ENCODE data around the gene RNLS.

RNLS gene

GRCh38 chr10:88582806-88583583, at the start of gene RNLS:
TSS of gene RNLS (minus strand) at chr10:88583318.
- DNase-seq (ENCODE audit: low read depth), result peak; percentile 50

- DNase-seq (ENCODE audit: low read depth), result no peak
These were observed 41.7 kb upstream of the RNLS start for GRCh38 chr10:88624840-88625239.

GRCh38 chr10:88623835-88624234, 40.7 kb upstream of the RNLS start:
- DNase-seq (ENCODE audit: low read depth), result no peak

GRCh38 chr10:88620441-88620840, 37.3 kb upstream of the RNLS start:
- DNase-seq (ENCODE audit: low read depth), result no peak

- no peak for DNase-seq (ENCODE audit: low read depth)
These were observed 35.4 kb upstream of the RNLS start for GRCh38 chr10:88618496-88618895.

- DNase-seq (ENCODE audit: low read depth), result no peak
These were observed 34.7 kb upstream of the RNLS start for GRCh38 chr10:88617772-88618300.

- no peak for DNase-seq (ENCODE audit: low read depth)
These were observed 33.3 kb upstream of the RNLS start for GRCh38 chr10:88616250-88616977.

GRCh38 chr10:88608780-88609179, 25.7 kb upstream of the RNLS start:
- DNase-seq (ENCODE audit: low read depth), result no peak

- no peak for DNase-seq (ENCODE audit: low read depth)
These were observed 25.1 kb upstream of the RNLS start for GRCh38 chr10:88608052-88608732.

GRCh38 chr10:88598055-88598454, 14.9 kb upstream of the RNLS start:
- no peak for DNase-seq (ENCODE audit: low read depth)

GRCh38 chr10:88594482-88594881, 11.4 kb upstream of the RNLS start:
- no peak for DNase-seq (ENCODE audit: low read depth)

- no peak for DNase-seq (ENCODE audit: low read depth)
These were observed 9.8 kb upstream of the RNLS start for GRCh38 chr10:88592906-88593305.

GRCh38 chr10:88592381-88592780, 9.3 kb upstream of the RNLS start:
- DNase-seq (ENCODE audit: low read depth), result no peak

- no peak for DNase-seq (ENCODE audit: low read depth)
These were observed 3.3 kb upstream of the RNLS start, which contains the start of gene LIPJ for GRCh38 chr10:88586462-88586861. TSS of gene LIPJ (plus strand) at chr10:88586762. CDS start at chr10:88590688, 3,926 bp downstream.

GRCh38 chr10:88583584-88583957, 453 bp upstream of the RNLS start:
- no peak for DNase-seq (ENCODE audit: low read depth)

GRCh38 chr10:88582411-88582805, 710 bp downstream of the RNLS start:
- no peak for DNase-seq (ENCODE audit: low read depth)

GRCh38 chr10:88565072-88565471, 18.0 kb downstream of the RNLS start:
- DNase-seq (ENCODE audit: low read depth), result no peak

- DNase-seq (ENCODE audit: low read depth), result no peak
These were observed 21.0 kb downstream of the RNLS start for GRCh38 chr10:88562152-88562551.

- no peak for DNase-seq (ENCODE audit: low read depth)
These were observed 25.5 kb downstream of the RNLS start for GRCh38 chr10:88557658-88558057.

- no peak for DNase-seq (ENCODE audit: low read depth)
These were observed 25.9 kb downstream of the RNLS start for GRCh38 chr10:88557256-88557655.

- DNase-seq (ENCODE audit: low read depth), result no peak
These were observed 27.8 kb downstream of the RNLS start for GRCh38 chr10:88555190-88555908.

Measured in T-helper 22 cell (primary cell).